H1 (cell line): ENCODE data around the gene POU3F2. TPM values are rescaled to one million over a fixed set of nuclear protein-coding genes. Genes with fewer than 3 reads are reported as not detected.

Experiments
- CTCF ChIA-PET: fragments of 300-600 bp; sonication (Branson Sonifier 250); formaldehyde crosslinking; loops from one replicate; lab custom pipeline; 2021; ENCODE audit not compliant: partially characterized antibody; lab: Charles Lee
- POLR2A ChIA-PET: fragments of 300-600 bp; sonication (Branson Sonifier 250); formaldehyde crosslinking; loops from one replicate; lab custom pipeline; 2021; ENCODE audit warnings: inconsistent platforms; ENCODE audit not compliant: partially characterized antibody; lab: Charles Lee
- DNase-seq, 2 experiments: peaks; one replicate each; pipeline versions ENCODE4 v3.0.0 to v3.0.0-alpha.2; 2010 to 2022; ENCODE audit warnings: low spot score in 2 of 2, low read depth in 1 of 2, mixed read lengths in 1 of 2
- FAIRE-seq: peaks from 2 replicates; lab custom pipeline; 2011; peaks lifted over from hg19 to GRCh38; lab: Jason Lieb, UNC
- H2AFZ ChIP-seq: 2 replicates; pipeline ENCODE4 v1.8.1; 2012; ENCODE audit warnings: low read length, inconsistent platforms
- H2AK5ac ChIP-seq: 2 replicates; pipeline ENCODE4 v1.6.1; 2013; ENCODE audit warnings: low read depth, low read length
- H2BK120ac ChIP-seq: replicated peaks from 2 replicates; pipeline ENCODE3; 2013; ENCODE audit warnings: low read depth, low read length, inconsistent platforms
- H2BK12ac ChIP-seq: 2 replicates; pipeline ENCODE4 v1.6.1; 2013; ENCODE audit warnings: low read depth, low read length
- H2BK15ac ChIP-seq: 2 replicates; pipeline ENCODE4 v1.6.1; 2013; ENCODE audit warnings: low read length
- H2BK20ac ChIP-seq: 2 replicates; pipeline ENCODE4 v1.6.1; 2013; ENCODE audit warnings: low read length
- H2BK5ac ChIP-seq: 2 replicates; pipeline ENCODE4 v1.6.1; 2013; ENCODE audit warnings: low read depth, low read length
- H3K14ac ChIP-seq: 2 replicates; pipeline ENCODE4 v1.6.1; 2013; ENCODE audit warnings: inconsistent platforms; ENCODE audit not compliant: insufficient read length
- H3K18ac ChIP-seq: 2 replicates; pipeline ENCODE4 v1.6.1; 2013; ENCODE audit warnings: low read length; ENCODE audit errors: extremely low read depth
- H3K23ac ChIP-seq: 2 replicates; pipeline ENCODE4 v1.6.1; 2013; ENCODE audit warnings: inconsistent platforms; ENCODE audit not compliant: insufficient read length
- H3K23me2 ChIP-seq: 2 replicates; pipeline ENCODE4 v1.6.1; 2013; ENCODE audit warnings: low read depth, low read length
- H3K27ac ChIP-seq: 2 replicates; pipeline ENCODE4 v1.6.1; 2011; ENCODE audit warnings: low read depth, low read length, inconsistent platforms
- H3K27me3 ChIP-seq, 4 experiments: replicated peaks in 1 of 4; 1 replicate in 1 of 4; 2 replicates in 3 of 4; pipeline versions ENCODE4 v1.6.1 to v1.8.1; 2011 to 2013; ENCODE audit warnings: low read length in 3 of 4, mild to moderate bottlenecking in 3 of 4, inconsistent platforms in 2 of 4, mixed read lengths in 2 of 4, moderate library complexity in 1 of 4; ENCODE audit not compliant: control insufficient read depth in 3 of 4, insufficient read depth in 3 of 4; ENCODE audit errors: extremely low read depth in 1 of 4
- H3K36me3 ChIP-seq, 4 experiments: 2 replicates each; pipeline versions ENCODE4 v1.6.1 to v1.8.1; 2011 to 2013; ENCODE audit warnings: mild to moderate bottlenecking in 4 of 4, low read length in 3 of 4, moderate library complexity in 2 of 4, control low read depth in 1 of 4, inconsistent platforms in 1 of 4; ENCODE audit not compliant: insufficient read depth in 4 of 4, control insufficient read depth in 2 of 4
- H3K4ac ChIP-seq: replicated peaks from 2 replicates; pipeline ENCODE3; 2013; ENCODE audit warnings: low read length, low read depth, mixed read lengths, inconsistent platforms; ENCODE audit not compliant: insufficient read length
- H3K4me1 ChIP-seq, 4 experiments: replicated peaks in 1 of 4; 1 replicate in 1 of 4; 2 replicates in 3 of 4; pipeline versions ENCODE4 v1.6.1 to v1.8.1; 2011 to 2013; ENCODE audit warnings: low read length in 3 of 4, inconsistent platforms in 2 of 4, mixed read lengths in 1 of 4; ENCODE audit not compliant: insufficient read depth in 4 of 4, control insufficient read depth in 3 of 4
- H3K4me2 ChIP-seq, 2 experiments: 2 replicates each; pipeline versions ENCODE4 v1.6.1 to v1.8.1; 2011 to 2013; ENCODE audit warnings: low read depth in 2 of 2, low read length in 2 of 2, control low read depth in 1 of 2, inconsistent platforms in 1 of 2, mild to moderate bottlenecking in 1 of 2; ENCODE audit not compliant: insufficient read depth in 1 of 2
- H3K4me3 ChIP-seq, 4 experiments: fragments of 200-600, 300-600 bp in 1 of 4; sonication (generic), shearing (Covaris generic), sonication (Bioruptor Twin) in 1 of 4; 2 replicates each; pipeline versions ENCODE4 v1.5.1 to v1.8.1; 2011 to 2016; ENCODE audit warnings: low read length in 4 of 4, low read depth in 3 of 4, control low read depth in 2 of 4, inconsistent platforms in 2 of 4, mild to moderate bottlenecking in 2 of 4, mixed read lengths in 1 of 4, moderate library complexity in 1 of 4; ENCODE audit not compliant: insufficient read depth in 2 of 4; ENCODE audit errors: extremely low read depth in 1 of 4
- H3K56ac ChIP-seq: replicated peaks from 2 replicates; pipeline ENCODE3; 2013; ENCODE audit warnings: low read depth, mild to moderate bottlenecking, mixed read lengths, low read length, inconsistent platforms; ENCODE audit not compliant: insufficient read length
- H3K79me1 ChIP-seq: 2 replicates; pipeline ENCODE4 v1.6.1; 2013; ENCODE audit warnings: low read depth, low read length, control low read depth
- H3K79me2 ChIP-seq, 2 experiments: 2 replicates each; pipeline versions ENCODE4 v1.6.1 to v1.8.1; 2012 to 2013; ENCODE audit warnings: low read length in 2 of 2, mild to moderate bottlenecking in 2 of 2, inconsistent platforms in 1 of 2; ENCODE audit not compliant: insufficient read depth in 2 of 2, control insufficient read depth in 1 of 2
- H3K9ac ChIP-seq, 4 experiments: replicated peaks in 1 of 4; 1 replicate in 1 of 4; 2 replicates in 3 of 4; pipeline versions ENCODE4 v1.6.1 to v1.8.1; 2011 to 2013; ENCODE audit warnings: low read depth in 3 of 4, low read length in 3 of 4, control low read depth in 2 of 4, mild to moderate bottlenecking in 2 of 4, moderate library complexity in 2 of 4, inconsistent platforms in 1 of 4; ENCODE audit errors: extremely low read depth in 1 of 4
- H3K9me3 ChIP-seq, 2 experiments: 2 replicates each; pipeline versions ENCODE4 v1.6.1 to v1.8.1; 2012 to 2013; ENCODE audit warnings: mild to moderate bottlenecking in 2 of 2, moderate library complexity in 2 of 2, control low read depth in 1 of 2, inconsistent platforms in 1 of 2, low read depth in 1 of 2, low read length in 1 of 2, mixed read lengths in 1 of 2; ENCODE audit not compliant: insufficient read depth in 2 of 2
- H4K20me1 ChIP-seq, 2 experiments: replicated peaks in 1 of 2; 2 replicates each; pipeline versions ENCODE3 to v1.8.1; 2011 to 2013; ENCODE audit warnings: inconsistent platforms in 2 of 2, low read length in 2 of 2, mild to moderate bottlenecking in 1 of 2; ENCODE audit not compliant: insufficient read depth in 2 of 2, control insufficient read depth in 1 of 2
- H4K5ac ChIP-seq: 2 replicates; pipeline ENCODE4 v1.6.1; 2013; ENCODE audit warnings: low read length, low read depth, mixed read lengths, inconsistent platforms; ENCODE audit not compliant: insufficient read length
- H4K8ac ChIP-seq: 2 replicates; pipeline ENCODE4 v1.8.0; 2013; ENCODE audit warnings: mild to moderate bottlenecking, moderate library complexity, low read length, inconsistent platforms; ENCODE audit not compliant: insufficient read depth; ENCODE audit errors: extremely low read depth
- H4K91ac ChIP-seq: replicated peaks from 2 replicates; pipeline ENCODE3; 2013; ENCODE audit warnings: low read length, mixed read lengths, inconsistent platforms; ENCODE audit not compliant: insufficient read length
- EZH2 ChIP-seq: fragments of 200-600 bp; sonication (generic); IDR thresholded peaks from 2 replicates; pipeline ENCODE4 v1.7.1; 2012; ENCODE audit warnings: low read depth, mild to moderate bottlenecking, moderate library complexity, low read length, inconsistent platforms; ENCODE audit not compliant: severe bottlenecking
- RFX5 ChIP-seq: IDR thresholded peaks from 2 replicates; pipeline ENCODE4 v1.6.1; 2011; ENCODE audit warnings: low read depth, low read length, improper control_type of control experiment, borderline replicate concordance
- polyA plus RNA-seq, 7 experiments: library from polyadenylated mRNA; depleted of rRNA in 3 of 7; stranded (reverse) in 5 of 7; unstranded in 2 of 7; fragments of >200 nt in 5 of 7; fragments of 200-250 nt in 2 of 7; gene quantifications; 1 replicate in 5 of 7; 2 replicates in 1 of 7; 4 replicates in 1 of 7; pipeline versions ENCODE4 v1.2.1 to v1.2.3, GENCODE V29; 2011 to 2013; ENCODE audit warnings: missing spikeins in 2 of 7, mixed read lengths in 2 of 7
- total RNA-seq: library from RNA; stranded (reverse); fragmentation: NEBNext Ultra II Directional; extraction: Animal tissue kit (Norgen Biotek cat#: 25700); gene quantifications from 2 replicates; pipeline ENCODE4 v1.2.1, GENCODE V29; 2021

Gene POU3F2
- total and polyA plus RNA-seq, 2 of the 8 experiments (the other 6 are each of a cell fraction or from before 2014, with no cell fraction given) = 0.09 to 0.35 TPM

GRCh38 chr6:98840996-98841513 lies 6.7 kb downstream of the POU3F2 start:
- Histone ChIP-seq H4K5ac (no peak overlapping the region), H3K4ac (no peak overlapping the region), H2BK5ac (no peak overlapping the region), H2BK15ac (no peak overlapping the region), H3K79me1 (no peaks in the 10 kb centered on the region), H4K8ac (no peak overlapping the region), H3K4me2 (no peak overlapping the region), H3K4me3 (no peak overlapping the region), H3K27ac (no peak overlapping the region), H2BK20ac (no peak overlapping the region), H3K9me3 (no peaks in the 10 kb centered on the region), H3K9ac (no peak overlapping the region), H3K4me1 (peaks cover 2 to 10% (median 5%) of the 10 kb centered on the region in 4 experiments), H3K14ac (no peak overlapping the region), H2BK120ac (no peak overlapping the region), H3K18ac (no peak overlapping the region), H3K36me3 (no peaks in the 10 kb centered on the region; a peak in 1 of 8 replicates), H4K91ac (no peak overlapping the region), H3K23ac (no peak overlapping the region), H2AK5ac (no peak overlapping the region), H3K79me2 (no peaks in the 10 kb centered on the region), H3K23me2 (no peaks in the 10 kb centered on the region; the same call in 1 of the 2 replicates), H3K27me3 (peaks cover 54 to 91% (median 73%) of the 10 kb centered on the region in 4 experiments), H2AFZ (no peak overlapping the region), H4K20me1 (peaks cover 2 to 8% of the 10 kb centered on the region in 2 experiments), H3K56ac (no peak overlapping the region), H2BK12ac (no peak overlapping the region)
- FAIRE-seq (no peak), DNase-seq (no peak)
- POLR2A ChIA-PET = no interaction called here
- CTCF ChIA-PET = interaction anchor here (0.7 to 8.5 kb wide), 6 partner anchors 8 to 481 kb away, joined by 3 to 79 read pairs (median 3); partner anchors contain the start of gene POU3F2
- no peak for TF ChIP-seq EZH2
- TF ChIP-seq RFX5 = no peak
